Lung (tissue), 12 donors: ENCODE data around the gene FANCC. TPM values are rescaled to one million over a fixed set of nuclear protein-coding genes. Genes with fewer than 3 reads are reported as not detected.
"Not testable (repeated sequence)": the region's sequence is repeated elsewhere in the genome, so short reads cannot be mapped to it uniquely, and the experiment has no call there.

Source experiments
- ATAC-seq: fragments of 200-7000 bp; cut with Tn5 transposase; one replicate; pipeline ENCODE4 v1.9.1; 2020; ENCODE audit warnings: moderate number of reproducible peaks; ENCODE audit not compliant: insufficient read depth, low FRiP score
- DNase-seq, 3 donors: peaks; one replicate each; pipeline ENCODE4 v3.0.0-alpha.2; 2013 to 2017
- H3K27ac ChIP-seq, 2 donors: one replicate each; pipeline ENCODE4 v1.5.1; 2013; ENCODE audit warnings: mild to moderate bottlenecking in 2 of 2, moderate library complexity in 2 of 2, control low read depth in 1 of 2, inconsistent platforms in 1 of 2, low read depth in 1 of 2, low read length in 1 of 2
- H3K27me3 ChIP-seq, 3 donors: one replicate each; pipeline ENCODE4 v1.5.1; 2013; ENCODE audit warnings: low read length in 2 of 3; ENCODE audit not compliant: control insufficient read depth in 3 of 3, insufficient read depth in 3 of 3
- H3K36me3 ChIP-seq, 4 donors: one replicate each; pipeline ENCODE4 v1.5.1; 2013; ENCODE audit warnings: low read length in 4 of 4, mild to moderate bottlenecking in 1 of 4, moderate library complexity in 1 of 4; ENCODE audit not compliant: control insufficient read depth in 4 of 4, insufficient read depth in 4 of 4
- H3K4me1 ChIP-seq, 5 donors: one replicate each; pipeline ENCODE4 v1.5.1; 2013; ENCODE audit warnings: low read length in 5 of 5, mild to moderate bottlenecking in 2 of 5, moderate library complexity in 1 of 5; ENCODE audit not compliant: control insufficient read depth in 5 of 5, insufficient read depth in 5 of 5
- H3K4me3 ChIP-seq: one replicate; pipeline ENCODE4 v1.5.1; 2013; ENCODE audit warnings: mild to moderate bottlenecking, control low read depth, moderate library complexity
- H3K9ac ChIP-seq, 2 donors: one replicate each; pipeline ENCODE4 v1.5.1; 2013; ENCODE audit warnings: low read length in 2 of 2, control low read depth in 1 of 2; ENCODE audit not compliant: insufficient read depth in 1 of 2
- H3K9me3 ChIP-seq, 4 donors: one replicate each; pipeline ENCODE4 v1.5.1; 2013; ENCODE audit warnings: low read length in 3 of 4, mild to moderate bottlenecking in 1 of 4, moderate library complexity in 1 of 4; ENCODE audit not compliant: control insufficient read depth in 4 of 4, insufficient read depth in 3 of 4
- CTCF ChIP-seq: IDR thresholded peaks from 2 replicates; pipeline ENCODE4 v1.5.1; 2012; ENCODE audit warnings: mild to moderate bottlenecking; ENCODE audit errors: control extremely low read depth, extremely low read depth
- WGBS, 2 donors: extraction: QIAGEN DNeasy Blood & Tissue Kit; methylation state at CpG; one replicate each; pipeline ENCODE4 v1.1.7; 2013; 5-methylcytosine and 5-hydroxymethylcytosine counted together
- polyA plus RNA-seq, 2 donors: library from polyadenylated mRNA; stranded (reverse); fragments of 200-250 nt; gene quantifications; one replicate each; pipeline ENCODE4 v1.2.1, GENCODE V29; 2013
- total RNA-seq, 2 donors: library from RNA; depleted of rRNA in 1 of 2; stranded (reverse); fragments of >200 nt in 1 of 2; gene quantifications; one replicate each; pipeline ENCODE4 v1.2.1, GENCODE V29; 2014 to 2021
- donor health status: control.
- donor health status: control.
- donor health status: Bipolar disorder and iron deficiency.
- donor health status: healthy.
- donor health status: DM: yes; HTN: yes; CAD: no.

Gene FANCC
- total and polyA plus RNA-seq, 4 donors: 4.4 to 20.0 (median 8.7) TPM

- 78 to 80% methylated on average over 8 of the region's 8 CpGs for WGBS, 2 donors
- Histone ChIP-seq H3K4me3 (no peak overlapping the region), H3K27ac (no peak overlapping the region), H3K9me3 (no peaks in the 10 kb centered on the region), H3K27me3 (no peaks in the 10 kb centered on the region), H3K9ac (peak overlapping the region in 1 of 2 donors; percentile 40), H3K36me3 (no peaks in the 10 kb centered on the region), H3K4me1 (peaks cover 3 to 34% (median 5%) of the 10 kb centered on the region in 5 donors)
- ATAC-seq (no peak), DNase-seq (peak; percentile 36 to 68 (median 64))
- TF ChIP-seq CTCF: no peak
These were observed 111.4 kb downstream of the FANCC start for GRCh38 chr9:95206143-95206542.

- TF ChIP-seq CTCF: no peak
These were observed 112.8 kb downstream of the FANCC start for GRCh38 chr9:95204710-95205109.

GRCh38 chr9:95204310-95204709 is 113.2 kb downstream of the FANCC start:
- H3K9ac ChIP-seq: no peak overlapping the region
- ATAC-seq (no peak), DNase-seq (no peak)
- no peak overlapping the region for H3K27ac ChIP-seq
- no peaks in the 10 kb centered on the region for H3K9me3 ChIP-seq
- no peaks in the 10 kb centered on the region for H3K27me3 ChIP-seq
- H3K4me1 ChIP-seq: peaks cover 0 to 39% (median 2%) of the 10 kb centered on the region in 5 donors
- H3K36me3 ChIP-seq: no peaks in the 10 kb centered on the region
- 93 to 95% methylated on average over 3 of the region's 3 CpGs for WGBS, 2 donors
- no peak for TF ChIP-seq CTCF
- no peak overlapping the region for H3K4me3 ChIP-seq

More at GRCh38 chr9:95204710-95205109, 112.8 kb downstream of the FANCC start:
- H3K27ac ChIP-seq: no peak overlapping the region
- ATAC-seq: no peak
- no peaks in the 10 kb centered on the region for H3K27me3 ChIP-seq
- DNase-seq: no peak
- WGBS, 2 donors: 71 to 89% methylated on average over 2 of the region's 2 CpGs
- peaks cover 0 to 39% (median 2%) of the 10 kb centered on the region in 5 donors for H3K4me1 ChIP-seq
- H3K9ac ChIP-seq: no peak overlapping the region
- H3K4me3 ChIP-seq: no peak overlapping the region
- no peaks in the 10 kb centered on the region for H3K36me3 ChIP-seq
- no peaks in the 10 kb centered on the region for H3K9me3 ChIP-seq

GRCh38 chr9:95203019-95203418 is 114.5 kb downstream of the FANCC start:
- H3K4me3 ChIP-seq, H3K27ac ChIP-seq, DNase-seq, ATAC-seq, H3K9me3 ChIP-seq, H3K36me3 ChIP-seq, H3K9ac ChIP-seq, H3K27me3 ChIP-seq: not testable (repeated sequence)
- WGBS, 2 donors: 92 to 94% methylated on average over 2 of the region's 2 CpGs
- peaks cover 0 to 39% (median 1%) of the 10 kb centered on the region in 5 donors for H3K4me1 ChIP-seq
